ENCODE data around the gene ZBTB46. TPM values are rescaled to one million over a fixed set of nuclear protein-coding genes. Genes with fewer than 3 reads are reported as not detected.

Gene ZBTB46
- total RNA-seq, 1 donor from 2014 or later = 7.4 TPM

GRCh38 chr20:63826753-63827152 lies 4.3 kb downstream of the ZBTB46 start:
- DNase-seq (ENCODE audit: extremely low spot score in 2 of 2) = peak in 1 of 2 donors; percentile 76
- Histone ChIP-seq H3K4me3 (no peak overlapping the region), H3K4me1 (peaks cover 12% of the 10 kb centered on the region), H3K27me3 (no peaks in the 10 kb centered on the region), H3K36me3 (no peaks in the 10 kb centered on the region), H3K9me3 (no peaks in the 10 kb centered on the region), H3K27ac (no peak overlapping the region)
- TF ChIP-seq POLR2A (IDR thresholded peaks at IDR 0.05) (no peak), CTCF (IDR thresholded peaks at IDR 0.05) (no peak), POLR2AphosphoS5 (IDR thresholded peaks at IDR 0.05; ENCODE audit: insufficient read depth in 1 of 2, low read depth in 1 of 2) (no peak)
- intact Hi-C loops (cut with DNase I) = no loop called here

DNA sequence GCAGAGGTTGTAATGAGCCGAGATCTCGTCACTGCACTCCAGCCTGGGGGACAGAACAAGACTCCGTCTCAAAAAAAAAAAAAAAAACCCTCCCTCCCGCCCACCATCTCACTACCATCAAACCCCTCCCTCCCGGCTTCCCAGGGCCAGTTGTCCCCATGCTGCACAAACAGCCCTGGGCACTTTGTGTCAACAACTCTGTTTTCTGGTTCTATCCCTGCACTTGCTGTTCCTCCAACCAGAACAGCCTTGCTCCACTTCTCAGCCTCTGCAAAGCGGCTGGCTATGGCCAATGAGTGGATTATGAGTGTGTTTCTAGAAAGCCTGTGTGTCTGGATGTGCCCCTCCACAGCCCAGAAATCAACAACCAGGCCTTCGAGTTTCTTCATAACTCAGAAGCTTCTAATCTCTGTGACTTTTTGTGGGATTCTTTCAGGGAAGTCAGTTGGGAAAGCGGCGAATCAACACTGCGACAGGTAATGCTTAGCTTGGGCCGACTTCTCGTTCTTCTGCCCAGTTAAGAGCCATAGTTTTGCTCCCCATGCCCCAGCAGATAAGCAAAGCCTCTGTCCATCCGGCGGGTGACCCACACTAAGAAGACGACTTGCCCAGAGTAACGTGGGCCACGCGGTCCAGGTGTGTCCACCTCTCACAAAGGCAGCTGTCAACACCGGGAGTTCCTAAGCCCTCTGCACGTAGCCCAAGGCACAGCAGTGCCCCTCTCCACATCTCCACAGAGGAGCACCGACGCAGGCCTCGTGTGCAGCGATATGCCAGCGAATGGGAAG lies 5.5 kb downstream of the ZBTB46 start:
- no peaks in the 10 kb centered on the region for H3K27me3 ChIP-seq
- TF ChIP-seq POLR2A (IDR thresholded peaks at IDR 0.05) = no peak
- no peak for TF ChIP-seq CTCF (IDR thresholded peaks at IDR 0.05)
- no peak for TF ChIP-seq POLR2AphosphoS5 (IDR thresholded peaks at IDR 0.05; ENCODE audit: insufficient read depth in 1 of 2, low read depth in 1 of 2)
- no peaks in the 10 kb centered on the region for H3K9me3 ChIP-seq
- DNase-seq (ENCODE audit: extremely low spot score in 2 of 2) = peak in 1 of 2 donors; percentile 69
- no peaks in the 10 kb centered on the region for H3K36me3 ChIP-seq
- intact Hi-C loops (cut with DNase I) = no loop called here
- no peak overlapping the region for H3K27ac ChIP-seq
- H3K4me1 ChIP-seq = peaks cover 11% of the 10 kb centered on the region
- H3K4me3 ChIP-seq = no peak overlapping the region

GRCh38 chr20:63823691-63824311 lies 7.3 kb downstream of the ZBTB46 start:
- TF ChIP-seq CTCF (IDR thresholded peaks at IDR 0.05) (no peak), POLR2A (IDR thresholded peaks at IDR 0.05) (no peak), POLR2AphosphoS5 (IDR thresholded peaks at IDR 0.05; ENCODE audit: insufficient read depth in 1 of 2, low read depth in 1 of 2) (no peak)
- no peak for DNase-seq (ENCODE audit: extremely low spot score in 2 of 2)
- H3K9me3 ChIP-seq = no peaks in the 10 kb centered on the region
- no peak overlapping the region for H3K27ac ChIP-seq
- H3K4me1 ChIP-seq = peaks cover 5% of the 10 kb centered on the region
- no peaks in the 10 kb centered on the region for H3K36me3 ChIP-seq
- no peak overlapping the region for H3K4me3 ChIP-seq
- H3K27me3 ChIP-seq = no peaks in the 10 kb centered on the region
- intact Hi-C loops (cut with DNase I) = no loop called here

- H3K27me3 ChIP-seq = no peaks in the 10 kb centered on the region
- peak in 1 of 2 donors; percentile 71 for DNase-seq (ENCODE audit: extremely low spot score in 2 of 2)
- TF ChIP-seq POLR2A (IDR thresholded peaks at IDR 0.05) (no peak), POLR2AphosphoS5 (IDR thresholded peaks at IDR 0.05; ENCODE audit: insufficient read depth in 1 of 2, low read depth in 1 of 2) (no peak), CTCF (IDR thresholded peaks at IDR 0.05) (no peak)
- H3K9me3 ChIP-seq = no peaks in the 10 kb centered on the region
- H3K4me1 ChIP-seq = peaks cover 5% of the 10 kb centered on the region
- intact Hi-C loops (cut with DNase I) = no loop called here
- no peak overlapping the region for H3K4me3 ChIP-seq
- H3K36me3 ChIP-seq = no peaks in the 10 kb centered on the region
- no peak overlapping the region for H3K27ac ChIP-seq
Measured at GRCh38 chr20:63822276-63822696, 8.8 kb downstream of the ZBTB46 start.

DNA sequence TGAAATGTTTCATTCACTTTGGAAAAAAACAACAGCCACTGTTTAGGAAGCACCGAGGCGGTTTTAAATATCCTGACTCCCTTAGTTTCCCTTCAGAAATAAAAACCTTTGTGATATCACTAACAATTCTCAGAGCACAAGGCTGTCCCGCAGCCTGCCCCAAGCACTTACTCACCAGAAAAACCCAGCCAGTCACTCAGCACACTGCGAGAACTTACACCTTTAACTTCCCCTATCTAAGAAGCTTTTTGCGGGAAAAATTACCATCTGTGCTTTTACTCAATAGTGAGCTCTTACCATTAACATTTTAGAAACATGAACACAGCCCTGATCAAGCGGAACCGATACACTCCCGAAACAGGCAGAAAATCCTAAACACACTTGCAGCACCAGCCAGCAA lies 9.3 kb downstream of the ZBTB46 start:
- H3K27ac ChIP-seq = no peak overlapping the region
- no peak for TF ChIP-seq POLR2A (IDR thresholded peaks at IDR 0.05)
- no peak for TF ChIP-seq POLR2AphosphoS5 (IDR thresholded peaks at IDR 0.05; ENCODE audit: insufficient read depth in 1 of 2, low read depth in 1 of 2)
- TF ChIP-seq CTCF (IDR thresholded peaks at IDR 0.05) = no peak
- H3K9me3 ChIP-seq = no peaks in the 10 kb centered on the region
- intact Hi-C loops (cut with DNase I) = no loop called here
- peaks cover 5% of the 10 kb centered on the region for H3K4me1 ChIP-seq
- H3K4me3 ChIP-seq = no peak overlapping the region
- no peaks in the 10 kb centered on the region for H3K36me3 ChIP-seq
- H3K27me3 ChIP-seq = no peaks in the 10 kb centered on the region
- DNase-seq (ENCODE audit: extremely low spot score in 2 of 2) = no peak

Data from vagina (tissue), 2 donors.